ENCODE measurements around the gene DGKD. TPM values are rescaled to one million over a fixed set of nuclear protein-coding genes. Genes with fewer than 3 reads are reported as not detected.

DGKD gene
- total and polyA plus RNA-seq, 2 donors (not counting 1 experiment from before 2014, with no cell fraction given): 224 to 396 TPM

- no peak overlapping the region for H3K4me3 ChIP-seq (ENCODE audit: control extremely low read depth in 1 of 5, extremely low read depth in 1 of 5, insufficient read depth in 1 of 5, low read depth in 2 of 5, low read length in 4 of 5)
- H3K4me2 ChIP-seq (replicated peaks; ENCODE audit: low read depth, low read length, poor library complexity, severe bottlenecking): no peak overlapping the region
- H3K27me3 ChIP-seq (replicated peaks in 1 of 4; ENCODE audit: control extremely low read depth in 1 of 4, control insufficient read depth in 3 of 4, insufficient read depth in 4 of 4, low read length in 3 of 4): no peaks in the 10 kb centered on the region
- no peak overlapping the region for H3K4me3 Mint-ChIP-seq
- H2AFZ ChIP-seq (ENCODE audit: insufficient read depth, low read depth, low read length, poor library complexity, severe bottlenecking): no peak overlapping the region
- H3K36me3 ChIP-seq (replicated peaks in 1 of 2; ENCODE audit: control extremely low read depth in 1 of 2, control insufficient read depth in 1 of 2, extremely low read depth in 1 of 2, insufficient read depth in 2 of 2, low read length in 1 of 2): peaks cover 0 to 47% of the 10 kb centered on the region in 2 experiments
- H3K9ac ChIP-seq (ENCODE audit: low read length): no peak overlapping the region
- 94% methylated on average over 9 of the region's 14 CpGs for WGBS (ENCODE audit: insufficient coverage)
- H3K27ac ChIP-seq (ENCODE audit: low read length in 2 of 2): no peak overlapping the region
- peak overlapping the region; percentile 56 for H3K27ac Mint-ChIP-seq
- ChIA-PET POLR2A (no interaction called here), CTCF (interaction anchor here (0.9 kb wide), 1 partner anchor 72 kb away, joined by 3 read pairs; no protein-coding TSS in a partner anchor)
- intact Hi-C loops (cut with micrococcal nuclease): no loop called here
- H4K20me1 ChIP-seq (ENCODE audit: control insufficient read depth, insufficient read depth, low read length, poor library complexity, severe bottlenecking): peaks cover 10% of the 10 kb centered on the region
- no peaks in the 10 kb centered on the region for H3K4me1 Mint-ChIP-seq
- no peak for ATAC-seq (ENCODE audit: low read depth)
- no peaks in the 10 kb centered on the region for H3K79me2 ChIP-seq (ENCODE audit: control insufficient read depth, insufficient read depth, low read length)
- TF ChIP-seq CTCF (IDR thresholded peaks at IDR 0.05): no peak
- TF ChIP-seq EZH2 (IDR thresholded peaks at IDR 0.05; ENCODE audit: borderline replicate concordance, insufficient read depth, low read depth, low read length, poor library complexity, severe bottlenecking): no peak
- H3K9me3 Mint-ChIP-seq (ENCODE audit: insufficient read depth): peaks cover 3% of the 10 kb centered on the region
- no peaks in the 10 kb centered on the region for H3K4me1 ChIP-seq (ENCODE audit: control insufficient read depth in 2 of 2, insufficient read depth in 2 of 2, low read length in 2 of 2)
- peaks cover 0 to 20% (median 0%) of the 10 kb centered on the region in 3 donors for H3K9me3 ChIP-seq (ENCODE audit: control extremely low read depth in 1 of 3, control insufficient read depth in 2 of 3, insufficient read depth in 1 of 3, low read length in 2 of 3)
- no peak for DNase-seq
- H3K27me3 Mint-ChIP-seq: no peaks in the 10 kb centered on the region
Observed at GRCh38 chr2:233476063-233476410, 121.7 kb downstream of the DGKD start.

DNA sequence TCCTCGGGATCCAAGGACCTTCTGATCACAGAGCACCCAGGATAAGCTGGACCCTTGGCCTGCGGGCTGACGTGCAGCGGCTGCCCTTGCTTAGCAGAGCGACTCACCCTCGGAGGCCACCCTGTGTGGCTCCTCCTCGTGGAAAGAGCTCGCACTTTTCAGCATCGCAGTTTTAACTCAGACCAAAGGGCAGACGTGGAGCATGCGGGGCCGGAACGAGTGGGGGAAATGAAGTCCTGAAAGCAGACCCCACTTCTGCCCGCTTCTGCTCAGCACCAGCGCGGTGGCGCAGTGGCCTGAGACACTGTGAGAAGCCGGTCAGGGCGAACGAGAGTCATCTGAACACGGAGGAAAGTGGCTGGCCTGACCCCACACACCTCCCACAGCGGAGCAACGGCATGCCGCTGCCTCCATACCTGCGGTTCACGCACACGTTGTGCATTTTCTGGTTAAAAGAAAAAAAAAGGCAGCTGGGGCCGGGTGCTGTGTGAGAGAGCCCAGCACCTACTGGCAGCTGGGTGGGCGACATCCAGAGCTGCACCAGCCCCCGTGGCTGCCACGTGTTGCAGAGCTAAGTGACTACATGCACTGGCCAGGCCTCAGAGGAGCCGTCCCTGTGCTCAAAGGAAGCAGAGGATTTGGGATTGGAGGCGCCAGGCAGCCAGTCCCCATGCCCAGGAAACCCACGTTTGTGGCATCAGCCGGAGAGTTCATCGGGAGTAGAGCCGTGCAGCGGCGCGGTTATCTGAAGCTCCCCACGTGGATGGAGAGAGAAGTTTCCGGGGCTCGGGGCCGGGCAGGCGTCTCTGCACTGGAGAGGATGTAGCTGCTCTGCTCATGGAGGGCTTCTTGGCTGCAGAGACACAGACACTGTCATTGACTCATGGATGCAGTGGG, 122.6 kb downstream of the DGKD start:
- CTCF ChIA-PET: no interaction called here

More for the DNA sequence above, 122.6 kb downstream of the DGKD start:
- Mint-ChIP-seq H3K4me1 (no peaks in the 10 kb centered on the region), H3K4me3 (no peak overlapping the region), H3K27ac (peak overlapping the region; percentile 63), H3K9me3 (ENCODE audit: insufficient read depth) (peaks cover 2% of the 10 kb centered on the region), H3K27me3 (no peaks in the 10 kb centered on the region)
- no peak overlapping the region for H3K9ac ChIP-seq (ENCODE audit: low read length)
- POLR2A ChIA-PET: no interaction called here
- DNase-seq (no peak), ATAC-seq (ENCODE audit: low read depth) (no peak)
- H4K20me1 ChIP-seq (ENCODE audit: control insufficient read depth, insufficient read depth, low read length, poor library complexity, severe bottlenecking): peaks cover 1% of the 10 kb centered on the region
- 96% methylated on average over 45 of the region's 45 CpGs for WGBS (ENCODE audit: insufficient coverage)
- H3K9me3 ChIP-seq (ENCODE audit: control extremely low read depth in 1 of 3, control insufficient read depth in 2 of 3, insufficient read depth in 1 of 3, low read length in 2 of 3): peaks cover 0 to 16% (median 0%) of the 10 kb centered on the region in 3 donors
- H3K27ac ChIP-seq (ENCODE audit: low read length in 2 of 2): no peak overlapping the region
- no peak overlapping the region for H3K4me2 ChIP-seq (replicated peaks; ENCODE audit: low read depth, low read length, poor library complexity, severe bottlenecking)
- TF ChIP-seq EZH2 (IDR thresholded peaks at IDR 0.05; ENCODE audit: borderline replicate concordance, insufficient read depth, low read depth, low read length, poor library complexity, severe bottlenecking) (no peak), CTCF (IDR thresholded peaks at IDR 0.05) (no peak)
- no peak overlapping the region for H2AFZ ChIP-seq (ENCODE audit: insufficient read depth, low read depth, low read length, poor library complexity, severe bottlenecking)
- H3K36me3 ChIP-seq (replicated peaks in 1 of 2; ENCODE audit: control extremely low read depth in 1 of 2, control insufficient read depth in 1 of 2, extremely low read depth in 1 of 2, insufficient read depth in 2 of 2, low read length in 1 of 2): peaks cover 0 to 44% of the 10 kb centered on the region in 2 experiments
- H3K4me3 ChIP-seq (ENCODE audit: control extremely low read depth in 1 of 5, extremely low read depth in 1 of 5, insufficient read depth in 1 of 5, low read depth in 2 of 5, low read length in 4 of 5): no peak overlapping the region
- H3K79me2 ChIP-seq (ENCODE audit: control insufficient read depth, insufficient read depth, low read length): no peaks in the 10 kb centered on the region
- intact Hi-C loops (cut with micrococcal nuclease): no loop called here
- no peaks in the 10 kb centered on the region for H3K27me3 ChIP-seq (replicated peaks in 1 of 4; ENCODE audit: control extremely low read depth in 1 of 4, control insufficient read depth in 3 of 4, insufficient read depth in 4 of 4, low read length in 3 of 4)
- H3K4me1 ChIP-seq (ENCODE audit: control insufficient read depth in 2 of 2, insufficient read depth in 2 of 2, low read length in 2 of 2): no peaks in the 10 kb centered on the region
